Natural killer cell treated with Interleukin-12 subunit alpha and Interleukin-12 subunit beta and Interleukin-15 and Interleukin-18, amount 100 ng/mL, for 72 hours (primary cell): ENCODE results near the gene FBXO24. TPM values are rescaled to one million over a fixed set of nuclear protein-coding genes. Genes with fewer than 3 reads are reported as not detected.
"Not testable (repeated sequence)": the region's sequence is repeated elsewhere in the genome, so short reads cannot be mapped to it uniquely, and the experiment has no call there.

Experiments used
- ATAC-seq, 2 donors: fragments of 150-1000 bp; cut with Tn5 transposase in 1 of 2; sonication (Bioruptor Pico), chemical (Tn5 transposase) in 1 of 2; 2 replicates each; pipeline ENCODE4 v1.10.0; 2021
- DNase-seq: peaks from one replicate; pipeline ENCODE4 v3.0.0; 2022; ENCODE audit warnings: low spot score
- H3K27ac Mint-ChIP-seq, 2 donors: 1 replicate in 1 of 2; 2 replicates in 1 of 2; pipeline ENCODE4 v1.8.0; 2022; ENCODE audit warnings: mixed read lengths in 2 of 2, mild to moderate bottlenecking in 1 of 2, moderate library complexity in 1 of 2
- H3K27me3 Mint-ChIP-seq, 2 donors: 1 replicate in 1 of 2; 2 replicates in 1 of 2; pipeline ENCODE4 v1.8.0; 2022; ENCODE audit warnings: mixed read lengths in 2 of 2
- H3K36me3 Mint-ChIP-seq: one replicate; pipeline ENCODE4 v1.8.0; 2022; ENCODE audit warnings: mixed read lengths
- H3K4me1 Mint-ChIP-seq, 2 donors: 1 replicate in 1 of 2; 2 replicates in 1 of 2; pipeline ENCODE4 v1.8.0; 2022; ENCODE audit warnings: low read depth in 2 of 2, mixed read lengths in 2 of 2, mild to moderate bottlenecking in 1 of 2
- H3K4me3 Mint-ChIP-seq: one replicate; pipeline ENCODE4 v1.8.0; 2022; ENCODE audit warnings: mixed read lengths
- H3K9me3 Mint-ChIP-seq: 2 replicates; pipeline ENCODE4 v1.8.0; 2022; ENCODE audit warnings: mixed read lengths
- total RNA-seq, 2 donors: library from RNA; stranded (reverse); gene quantifications; one replicate each; pipeline ENCODE4 v1.2.3, GENCODE V29; 2022

FBXO24 gene
- total RNA-seq, 2 donors from 2014 or later: 0.21 TPM; not detected in 1

GRCh38 chr7:100546129-100546925 lies 39.8 kb upstream of the FBXO24 start:
- ATAC-seq (peak; percentile 68 to 80), DNase-seq (no peak)
- H3K27me3 Mint-ChIP-seq: no peaks in the 10 kb centered on the region
- peaks cover 6% of the 10 kb centered on the region for H3K36me3 Mint-ChIP-seq
- H3K9me3 Mint-ChIP-seq: no peaks in the 10 kb centered on the region
- H3K4me3 Mint-ChIP-seq: peak overlapping the region; percentile 88
- peak overlapping the region; percentile 87 to 91 for H3K27ac Mint-ChIP-seq
- H3K4me1 Mint-ChIP-seq: peaks cover 71 to 89% of the 10 kb centered on the region in 2 donors

GRCh38 chr7:100546926-100547800 lies 39.0 kb upstream of the FBXO24 start:
- no peaks in the 10 kb centered on the region for H3K27me3 Mint-ChIP-seq
- H3K9me3 Mint-ChIP-seq: no peaks in the 10 kb centered on the region
- peak overlapping the region; percentile 87 to 91 for H3K27ac Mint-ChIP-seq
- H3K4me1 Mint-ChIP-seq: peaks cover 69 to 82% of the 10 kb centered on the region in 2 donors
- no peak for DNase-seq
- H3K4me3 Mint-ChIP-seq: peak overlapping the region; percentile 88
- ATAC-seq: no peak
- H3K36me3 Mint-ChIP-seq: peaks cover 5% of the 10 kb centered on the region

- Mint-ChIP-seq H3K4me1 (peaks cover 65 to 79% of the 10 kb centered on the region in 2 donors), H3K27ac (peak overlapping the region; percentile 87 to 91), H3K4me3 (peak overlapping the region; percentile 88), H3K27me3 (no peaks in the 10 kb centered on the region), H3K9me3 (no peaks in the 10 kb centered on the region), H3K36me3 (peaks cover 11% of the 10 kb centered on the region)
- DNase-seq (no peak), ATAC-seq (no peak)
Measured at GRCh38 chr7:100547872-100548271, 38.3 kb upstream of the FBXO24 start.

GRCh38 chr7:100548446-100548845 lies 37.7 kb upstream of the FBXO24 start:
- Mint-ChIP-seq H3K4me3 (peak overlapping the region; percentile 88), H3K36me3 (peaks cover 11% of the 10 kb centered on the region), H3K27ac (peak overlapping the region; percentile 87 to 91), H3K4me1 (peaks cover 61 to 74% of the 10 kb centered on the region in 2 donors)
- not testable (repeated sequence) for ATAC-seq, DNase-seq, H3K27me3 Mint-ChIP-seq, H3K9me3 Mint-ChIP-seq

GRCh38 chr7:100552532-100552931 lies 33.6 kb upstream of the FBXO24 start:
- H3K4me3 Mint-ChIP-seq: no peak overlapping the region
- peaks cover 29 to 33% of the 10 kb centered on the region in 2 donors for H3K4me1 Mint-ChIP-seq
- no peaks in the 10 kb centered on the region for H3K9me3 Mint-ChIP-seq
- ATAC-seq: no peak
- DNase-seq: no peak
- H3K27ac Mint-ChIP-seq: peak overlapping the region; percentile 5 to 32
- peaks cover 17% of the 10 kb centered on the region for H3K36me3 Mint-ChIP-seq
- no peaks in the 10 kb centered on the region for H3K27me3 Mint-ChIP-seq

- no peak overlapping the region for H3K27ac Mint-ChIP-seq
Measured at GRCh38 chr7:100553032-100553431, 33.1 kb upstream of the FBXO24 start.

GRCh38 chr7:100555701-100556100 lies 30.4 kb upstream of the FBXO24 start:
- no peak overlapping the region for H3K4me3 Mint-ChIP-seq
- no peak for DNase-seq
- ATAC-seq: no peak
- peaks cover 5 to 12% of the 10 kb centered on the region in 2 donors for H3K4me1 Mint-ChIP-seq
- H3K27ac Mint-ChIP-seq: peak overlapping the region in 1 of 2 donors; percentile 80
- peaks cover 12% of the 10 kb centered on the region for H3K36me3 Mint-ChIP-seq
- no peaks in the 10 kb centered on the region for H3K9me3 Mint-ChIP-seq
- H3K27me3 Mint-ChIP-seq: no peaks in the 10 kb centered on the region

More at GRCh38 chr7:100553032-100553431, 33.1 kb upstream of the FBXO24 start:
- Mint-ChIP-seq H3K4me3 (no peak overlapping the region), H3K27me3 (no peaks in the 10 kb centered on the region), H3K36me3 (peaks cover 17% of the 10 kb centered on the region), H3K9me3 (no peaks in the 10 kb centered on the region), H3K4me1 (peaks cover 24 to 28% of the 10 kb centered on the region in 2 donors)
- ATAC-seq (no peak), DNase-seq (no peak)

- Mint-ChIP-seq H3K4me3 (peak overlapping the region; percentile 32), H3K4me1 (peaks cover 4 to 11% of the 10 kb centered on the region in 2 donors), H3K27ac (peak overlapping the region; percentile 65 to 80), H3K9me3 (no peaks in the 10 kb centered on the region), H3K36me3 (peaks cover 12% of the 10 kb centered on the region), H3K27me3 (no peaks in the 10 kb centered on the region)
- DNase-seq: no peak
- ATAC-seq: peak; percentile 78 to 80
Measured at GRCh38 chr7:100556541-100556940, 29.6 kb upstream of the FBXO24 start.

- H3K4me3 Mint-ChIP-seq: no peak overlapping the region
- H3K4me1 Mint-ChIP-seq: peaks cover 5 to 13% of the 10 kb centered on the region in 2 donors
- DNase-seq: no peak
- ATAC-seq: no peak
- peaks cover 7% of the 10 kb centered on the region for H3K36me3 Mint-ChIP-seq
- H3K27me3 Mint-ChIP-seq: no peaks in the 10 kb centered on the region
- H3K27ac Mint-ChIP-seq: no peak overlapping the region
- H3K9me3 Mint-ChIP-seq: no peaks in the 10 kb centered on the region
Measured at GRCh38 chr7:100559127-100559526, 27.0 kb upstream of the FBXO24 start.

GRCh38 chr7:100561491-100562194 lies 24.5 kb upstream of the FBXO24 start:
- H3K9me3 Mint-ChIP-seq: no peaks in the 10 kb centered on the region
- no peak overlapping the region for H3K27ac Mint-ChIP-seq
- DNase-seq (no peak), ATAC-seq (no peak)
- H3K27me3 Mint-ChIP-seq: no peaks in the 10 kb centered on the region
- H3K36me3 Mint-ChIP-seq: no peaks in the 10 kb centered on the region
- peaks cover 5 to 6% of the 10 kb centered on the region in 2 donors for H3K4me1 Mint-ChIP-seq
- no peak overlapping the region for H3K4me3 Mint-ChIP-seq

- Mint-ChIP-seq H3K4me1 (peaks cover 5% of the 10 kb centered on the region in 2 donors), H3K36me3 (no peaks in the 10 kb centered on the region), H3K27ac (no peak overlapping the region)
Measured at GRCh38 chr7:100562195-100563099, 23.7 kb upstream of the FBXO24 start.

GRCh38 chr7:100563100-100563564 lies 23.0 kb upstream of the FBXO24 start:
- Mint-ChIP-seq H3K27me3 (no peaks in the 10 kb centered on the region), H3K4me1 (peaks cover 5 to 8% of the 10 kb centered on the region in 2 donors), H3K36me3 (no peaks in the 10 kb centered on the region), H3K9me3 (no peaks in the 10 kb centered on the region), H3K4me3 (no peak overlapping the region), H3K27ac (no peak overlapping the region)
- ATAC-seq: no peak
- DNase-seq: no peak

More at GRCh38 chr7:100562195-100563099, 23.7 kb upstream of the FBXO24 start:
- H3K4me3 Mint-ChIP-seq: no peak overlapping the region
- no peaks in the 10 kb centered on the region for H3K9me3 Mint-ChIP-seq
- H3K27me3 Mint-ChIP-seq: no peaks in the 10 kb centered on the region
- no peak for DNase-seq
- ATAC-seq: no peak
